Embryonic facial prominence (tissue), 1 donor: ENCODE data around the gene TENT5C.

Source experiments
- DNase-seq: peaks from one replicate; pipeline ENCODE4 v3.0.0-alpha.2; 2016; ENCODE audit errors: extremely low spot score

TENT5C gene

DNA sequence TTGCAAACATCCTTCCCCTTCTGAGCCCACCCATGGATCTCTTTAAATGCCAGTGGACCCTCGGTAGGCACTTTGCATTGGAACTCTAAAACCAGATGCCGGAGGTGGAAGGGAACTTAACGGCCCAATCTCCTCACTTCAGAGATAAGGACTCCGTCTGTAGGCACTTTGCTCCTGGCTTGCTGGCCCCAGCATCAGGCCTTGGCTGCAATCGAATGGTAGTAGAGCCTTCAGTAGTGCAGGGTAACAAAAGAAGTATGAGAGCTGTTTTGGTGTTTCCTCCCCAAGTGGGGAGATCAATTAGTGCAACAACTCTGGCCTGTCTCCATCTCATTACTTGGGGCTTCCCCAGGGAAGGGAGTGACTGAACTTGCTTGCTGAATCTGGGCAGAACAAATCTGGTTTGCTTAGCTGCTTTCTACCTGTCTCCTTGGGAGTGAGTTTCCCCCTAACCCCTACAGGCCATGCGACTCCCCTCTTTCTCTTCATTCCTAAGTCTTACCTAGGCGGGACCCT lies 70.8 kb downstream of the TENT5C start:
- no peak for DNase-seq
